Measurements from ENCODE around the gene COL13A1.

Gene COL13A1

GRCh38 chr10:69816521-69816920 is 14.8 kb downstream of the COL13A1 start:
- no peak for DNase-seq (ENCODE audit: low read depth, low spot score)
- H3K27ac ChIP-seq = no peak overlapping the region

DNA sequence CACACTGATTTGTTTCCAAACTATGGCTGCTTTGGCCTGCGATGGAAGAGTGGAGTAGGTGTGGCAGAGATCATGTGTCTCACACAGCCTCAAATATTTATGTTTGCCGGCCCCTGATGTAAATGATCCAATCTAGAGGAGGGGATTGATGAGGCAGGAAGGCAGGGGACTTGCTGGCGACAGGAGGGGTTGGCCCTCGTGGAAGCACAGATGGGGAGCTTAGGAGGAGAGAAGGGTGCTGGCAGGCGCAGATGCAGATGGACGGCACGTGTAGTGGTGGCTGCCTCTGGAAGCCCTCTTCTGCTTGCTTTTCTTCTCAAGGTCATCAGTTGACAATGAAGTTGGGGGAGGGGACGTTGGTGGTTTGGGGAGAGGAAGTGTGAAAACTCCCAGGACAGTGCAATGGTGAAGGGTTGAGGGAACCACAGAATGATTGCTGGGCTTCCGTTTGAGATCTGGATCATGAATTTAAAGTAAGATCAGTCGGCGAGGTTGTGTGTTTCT is 15.4 kb downstream of the COL13A1 start:
- no peak for DNase-seq (ENCODE audit: low read depth, low spot score)
- H3K27ac ChIP-seq = no peak overlapping the region

- no peak overlapping the region for H3K27ac ChIP-seq
- no peak for DNase-seq (ENCODE audit: low read depth, low spot score)
Observed at GRCh38 chr10:69818676-69819239, 17.1 kb downstream of the COL13A1 start.

GRCh38 chr10:69819716-69820506 is 18.2 kb downstream of the COL13A1 start:
- H3K27ac ChIP-seq = no peak overlapping the region
- DNase-seq (ENCODE audit: low read depth, low spot score) = no peak

DNA sequence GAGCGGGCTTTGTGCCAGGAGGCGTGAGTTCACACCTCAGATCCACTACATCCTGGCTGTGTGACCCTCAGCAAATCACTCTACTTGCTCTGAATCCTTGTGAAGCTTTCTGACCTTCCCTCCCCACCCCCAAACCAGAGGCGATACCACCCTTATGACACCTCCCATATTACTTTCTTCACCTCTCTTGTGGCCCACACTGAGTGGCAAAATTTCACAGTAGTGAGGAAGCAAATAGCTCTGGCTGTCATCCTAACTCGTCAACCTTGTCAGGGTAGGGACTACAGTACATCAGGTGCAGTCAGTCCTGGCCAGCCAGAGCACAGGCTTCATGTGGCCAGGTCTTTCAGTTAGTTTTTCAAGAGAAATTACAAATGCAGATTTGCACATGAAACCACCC is 19.1 kb downstream of the COL13A1 start:
- H3K27ac ChIP-seq = no peak overlapping the region
- no peak for DNase-seq (ENCODE audit: low read depth, low spot score)

GRCh38 chr10:69825604-69826003 is 23.9 kb downstream of the COL13A1 start:
- no peak for DNase-seq (ENCODE audit: low read depth, low spot score)
- H3K27ac ChIP-seq = no peak overlapping the region

GRCh38 chr10:69826094-69826493 is 24.4 kb downstream of the COL13A1 start:
- DNase-seq (ENCODE audit: low read depth, low spot score) = no peak
- no peak overlapping the region for H3K27ac ChIP-seq

DNA sequence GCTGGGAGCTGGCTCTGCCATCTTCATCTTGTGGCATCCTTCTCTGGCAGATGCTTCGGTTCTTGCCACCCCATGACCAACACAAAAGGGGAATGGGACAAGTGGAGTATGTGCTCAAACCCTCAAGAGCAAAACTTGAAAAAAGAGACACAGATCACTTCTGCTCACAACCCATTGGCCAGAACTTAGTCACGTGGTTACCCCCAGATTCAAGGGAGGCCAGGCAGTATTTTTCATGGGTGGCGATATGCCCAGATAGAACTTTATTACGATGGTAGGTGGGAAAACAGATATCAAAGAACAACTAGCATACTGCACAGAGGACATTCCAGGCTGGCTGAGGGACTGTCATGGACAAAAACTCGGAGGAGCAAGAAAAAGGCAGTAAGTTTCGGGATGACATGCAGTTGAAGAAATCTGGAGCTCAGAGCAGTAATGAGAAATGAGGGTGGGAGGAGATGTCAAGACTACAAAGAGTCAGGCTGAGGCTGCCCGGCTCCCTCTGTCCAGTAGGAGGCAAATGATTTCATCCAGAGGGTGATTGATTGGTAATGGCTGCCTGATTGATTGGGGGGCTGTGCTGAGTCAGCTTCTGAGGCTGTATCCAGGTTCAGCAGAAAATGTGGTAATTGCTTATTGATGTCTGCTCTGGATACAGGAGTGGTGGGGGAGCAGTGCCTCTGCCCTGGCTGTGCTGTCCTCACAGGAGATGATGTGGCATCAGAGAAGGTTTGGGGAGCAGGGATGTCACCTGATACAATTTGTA is 25.3 kb downstream of the COL13A1 start:
- no peak for DNase-seq (ENCODE audit: low read depth, low spot score)
- no peak overlapping the region for H3K27ac ChIP-seq

- H3K27ac ChIP-seq = no peak overlapping the region
- DNase-seq (ENCODE audit: low read depth, low spot score) = no peak
Observed at GRCh38 chr10:69828144-69828870, 26.6 kb downstream of the COL13A1 start.

DNA sequence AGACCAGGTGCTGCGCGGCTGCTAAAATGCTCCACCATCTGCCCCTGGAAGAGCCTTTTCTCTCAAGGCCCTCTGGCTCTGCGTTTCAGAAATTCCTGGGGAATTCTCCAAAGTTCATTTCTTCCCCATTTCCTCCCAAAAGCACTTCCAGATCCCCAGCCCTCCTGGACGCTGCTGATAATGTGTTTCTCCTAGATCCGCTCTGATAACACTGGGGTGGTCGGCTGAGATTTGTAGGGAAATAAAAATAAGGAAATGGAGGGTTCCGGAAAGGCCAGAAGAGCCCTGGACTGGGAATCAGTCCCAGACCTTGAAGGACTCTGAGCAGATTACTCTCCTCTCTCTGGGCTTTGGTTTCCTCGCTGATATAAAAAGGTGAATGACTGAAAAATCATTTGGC is 28.1 kb downstream of the COL13A1 start:
- no peak overlapping the region for H3K27ac ChIP-seq
- DNase-seq (ENCODE audit: low read depth, low spot score) = no peak

- DNase-seq (ENCODE audit: low read depth, low spot score) = no peak
- no peak overlapping the region for H3K27ac ChIP-seq
Observed at GRCh38 chr10:69831231-69831855, 29.6 kb downstream of the COL13A1 start.

GRCh38 chr10:69835233-69835632 is 33.5 kb downstream of the COL13A1 start:
- H3K27ac ChIP-seq = no peak overlapping the region
- DNase-seq (ENCODE audit: low read depth, low spot score) = no peak

DNA sequence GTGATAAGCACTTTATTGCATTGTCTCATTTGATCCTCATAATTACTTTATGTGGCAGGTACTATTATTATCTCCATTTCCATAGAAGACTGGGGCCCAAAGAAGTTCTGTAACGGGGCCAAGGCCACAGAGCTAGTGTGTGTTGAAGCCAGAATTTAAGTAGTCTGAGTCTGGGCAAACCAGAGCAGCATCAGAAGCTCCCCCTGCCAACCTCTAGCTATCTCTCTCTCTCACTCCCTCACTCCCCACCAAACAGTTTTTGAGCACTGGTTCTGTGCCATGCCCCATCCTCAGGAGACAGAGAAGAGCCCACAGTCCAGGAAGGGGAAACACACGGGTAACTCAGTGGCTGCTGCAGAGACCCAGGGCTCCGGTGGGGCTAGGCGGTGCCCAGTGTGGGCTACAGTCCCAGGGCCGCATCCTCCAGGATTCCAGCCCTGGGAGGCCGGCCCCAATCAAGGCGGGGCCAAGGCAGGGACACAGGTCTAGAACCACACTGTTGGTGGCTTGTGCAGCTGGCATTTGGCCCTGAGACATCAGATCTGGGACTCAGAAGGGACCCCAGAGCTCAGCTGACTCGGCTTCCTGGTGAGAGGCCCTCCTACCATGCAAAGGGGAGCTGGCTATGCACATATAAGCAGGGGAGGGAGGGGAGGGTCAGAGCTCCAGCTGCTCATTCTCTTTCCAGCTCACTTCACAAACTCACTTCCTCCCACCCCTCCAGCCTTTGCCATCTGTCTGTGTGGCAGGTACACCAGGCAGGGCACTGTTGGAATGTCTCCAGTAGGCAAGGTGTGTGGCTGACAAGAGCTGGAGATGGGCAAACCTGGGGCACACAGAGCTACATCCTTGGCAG is 34.4 kb downstream of the COL13A1 start:
- H3K27ac ChIP-seq = no peak overlapping the region
- DNase-seq (ENCODE audit: low read depth, low spot score) = no peak

DNA sequence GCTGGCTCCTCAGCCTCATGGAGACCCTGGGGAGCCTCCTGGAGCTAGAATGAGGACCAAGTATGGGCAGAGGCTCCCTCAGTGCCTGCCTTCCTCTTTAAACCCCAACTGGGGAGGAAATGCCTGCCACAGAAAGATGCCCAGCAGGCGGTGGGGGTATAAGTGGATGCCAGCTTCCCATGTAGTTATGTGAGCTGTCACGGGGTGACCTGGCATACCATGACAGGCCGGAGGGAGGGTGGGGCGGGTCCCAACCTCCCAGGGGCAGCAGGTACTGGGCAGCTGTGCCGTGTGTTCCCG is 35.0 kb downstream of the COL13A1 start:
- H3K27ac ChIP-seq = no peak overlapping the region
- DNase-seq (ENCODE audit: low read depth, low spot score) = no peak

GRCh38 chr10:69837261-69837660 is 35.6 kb downstream of the COL13A1 start:
- no peak for DNase-seq (ENCODE audit: low read depth, low spot score)
- H3K27ac ChIP-seq = no peak overlapping the region

DNA sequence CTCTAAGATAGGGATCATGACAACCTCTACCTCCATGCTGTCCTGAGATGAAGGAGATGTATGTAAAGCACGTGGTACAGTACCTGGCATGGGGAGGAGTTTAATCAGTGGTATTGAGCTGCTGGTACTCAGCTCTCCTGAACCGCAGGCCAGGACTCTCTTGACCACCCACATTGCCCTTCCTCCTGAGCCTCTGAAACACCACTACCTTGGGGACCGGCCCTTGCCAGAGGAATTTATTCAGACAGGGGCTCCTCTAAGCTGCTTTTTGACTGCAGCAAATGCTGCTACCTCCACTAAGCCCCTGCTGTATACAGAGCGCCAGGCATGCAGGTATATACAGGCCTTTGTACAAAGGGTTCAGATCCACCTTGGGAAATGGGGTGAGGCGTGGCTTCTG is 36.7 kb downstream of the COL13A1 start:
- H3K27ac ChIP-seq = no peak overlapping the region
- DNase-seq (ENCODE audit: low read depth, low spot score) = no peak

GRCh38 chr10:69838853-69839252 is 37.1 kb downstream of the COL13A1 start:
- no peak overlapping the region for H3K27ac ChIP-seq
- no peak for DNase-seq (ENCODE audit: low read depth, low spot score)

- H3K27ac ChIP-seq = no peak overlapping the region
- DNase-seq (ENCODE audit: low read depth, low spot score) = no peak
Observed at GRCh38 chr10:69839696-69840345, 38.1 kb downstream of the COL13A1 start.

- DNase-seq (ENCODE audit: low read depth, low spot score) = no peak
- H3K27ac ChIP-seq = no peak overlapping the region
Observed at GRCh38 chr10:69840773-69841172, 39.1 kb downstream of the COL13A1 start.

Measured in epithelial cell of prostate (primary cell).